ENCODE results near the gene FEM1A. TPM values are rescaled to one million over a fixed set of nuclear protein-coding genes. Genes with fewer than 3 reads are reported as not detected.

Gene FEM1A
- total RNA-seq, 1 donor, result 8.8 TPM

- DNase-seq (ENCODE audit: low read depth), result peak; percentile 64
- H3K4me3 ChIP-seq (ENCODE audit: low read depth, low read length), result peak overlapping the region; percentile 52
- TF ChIP-seq CTCF (IDR thresholded peaks at IDR 0.05; ENCODE audit: insufficient read depth, low read length), result no peak
Observed at GRCh38 chr19:4759388-4760284, 31.9 kb upstream of the FEM1A start.

- TF ChIP-seq CTCF (IDR thresholded peaks at IDR 0.05; ENCODE audit: insufficient read depth, low read length), result no peak
- no peak for DNase-seq (ENCODE audit: low read depth)
- no peak overlapping the region for H3K4me3 ChIP-seq (ENCODE audit: low read depth, low read length)
Observed at GRCh38 chr19:4760285-4760650, 31.3 kb upstream of the FEM1A start.

- no peak overlapping the region for H3K4me3 ChIP-seq (ENCODE audit: low read depth, low read length)
- DNase-seq (ENCODE audit: low read depth), result no peak
- TF ChIP-seq CTCF (IDR thresholded peaks at IDR 0.05; ENCODE audit: insufficient read depth, low read length), result no peak
Observed at GRCh38 chr19:4763021-4763420, 28.5 kb upstream of the FEM1A start.

- DNase-seq (ENCODE audit: low read depth), result no peak
- TF ChIP-seq CTCF (IDR thresholded peaks at IDR 0.05; ENCODE audit: insufficient read depth, low read length), result no peak
- no peak overlapping the region for H3K4me3 ChIP-seq (ENCODE audit: low read depth, low read length)
Observed at GRCh38 chr19:4764393-4764660, 27.2 kb upstream of the FEM1A start.

- no peak for TF ChIP-seq CTCF (IDR thresholded peaks at IDR 0.05; ENCODE audit: insufficient read depth, low read length)
Observed at GRCh38 chr19:4768934-4769777, 22.4 kb upstream of the FEM1A start.

GRCh38 chr19:4772566-4772965 is 19.0 kb upstream of the FEM1A start:
- no peak overlapping the region for H3K4me3 ChIP-seq (ENCODE audit: low read depth, low read length)
- TF ChIP-seq CTCF (IDR thresholded peaks at IDR 0.05; ENCODE audit: insufficient read depth, low read length), result no peak
- no peak for DNase-seq (ENCODE audit: low read depth)

More at GRCh38 chr19:4768934-4769777, 22.4 kb upstream of the FEM1A start:
- peak; percentile 91 for DNase-seq (ENCODE audit: low read depth)
- no peak overlapping the region for H3K4me3 ChIP-seq (ENCODE audit: low read depth, low read length)

Data from fibroblast of the aortic adventitia (primary cell).